ENCODE measurements around the gene FOXL3. TPM values are rescaled to one million over a fixed set of nuclear protein-coding genes. Genes with fewer than 3 reads are reported as not detected.

FOXL3 gene
- polyA plus RNA-seq, 1 donor = not detected

- DNase-seq = no peak
Measured at GRCh38 chr7:302054-302992, 12.4 kb downstream of the FOXL3 start.

- DNase-seq = no peak
Measured at GRCh38 chr7:303425-303824, 13.5 kb downstream of the FOXL3 start.

GRCh38 chr7:303884-304573 is 14.1 kb downstream of the FOXL3 start:
- DNase-seq = no peak

GRCh38 chr7:304574-305409 is 14.8 kb downstream of the FOXL3 start:
- no peak for DNase-seq

- DNase-seq = no peak
Measured at GRCh38 chr7:305410-306151, 15.6 kb downstream of the FOXL3 start.

- no peak for DNase-seq
Measured at GRCh38 chr7:307970-308369, 18.0 kb downstream of the FOXL3 start.

- no peak for DNase-seq
Measured at GRCh38 chr7:309586-310228, 19.7 kb downstream of the FOXL3 start.

- DNase-seq = no peak
Measured at GRCh38 chr7:311131-311680, 21.2 kb downstream of the FOXL3 start.

- DNase-seq = no peak
Measured at GRCh38 chr7:311796-312195, 21.8 kb downstream of the FOXL3 start.

GRCh38 chr7:312424-312823 is 22.5 kb downstream of the FOXL3 start:
- no peak for DNase-seq

GRCh38 chr7:314853-315252 is 24.9 kb downstream of the FOXL3 start:
- no peak for DNase-seq

- no peak for DNase-seq
Measured at GRCh38 chr7:315516-316265, 25.7 kb downstream of the FOXL3 start.

- no peak for DNase-seq
Measured at GRCh38 chr7:317643-318405, 27.9 kb downstream of the FOXL3 start.

GRCh38 chr7:318476-318875 is 28.5 kb downstream of the FOXL3 start:
- no peak for DNase-seq

- DNase-seq = no peak
Measured at GRCh38 chr7:318878-319661, 29.1 kb downstream of the FOXL3 start.

GRCh38 chr7:320297-320696 is 30.3 kb downstream of the FOXL3 start:
- no peak for DNase-seq

GRCh38 chr7:322111-322671 is 32.2 kb downstream of the FOXL3 start:
- DNase-seq = peak; percentile 50

- DNase-seq = no peak
Measured at GRCh38 chr7:322708-323111, 32.7 kb downstream of the FOXL3 start.

Data from left kidney (tissue), 2 donors.